HepG2 (cell line): Measurements from ENCODE around the gene ASAP2. TPM values are rescaled to one million over a fixed set of nuclear protein-coding genes. Genes with fewer than 3 reads are reported as not detected.
A peak's percentile ranks its signal among the peaks of the same experiment; 100 is the strongest.

Experiments
- ATAC-seq: fragments of 200-7000 bp; cut with Tn5 transposase; 3 replicates; pipeline ENCODE4 v1.9.1; 2020; ENCODE audit warnings: mild to moderate bottlenecking, moderate library complexity
- BruUV-seq: library from RNA; stranded (reverse); fragments of 400-500 nt; replicated peaks from 2 replicates; lab custom pipeline; 2021; lab: Mats Ljungman, UMichigan
- CTCF ChIA-PET: fragments of 300-600 bp; formaldehyde crosslinking; extraction: SDS; loops from one replicate; lab custom pipeline; 2021; ENCODE audit warnings: low total read pairs, inconsistent platforms, low intra/inter-chr PET ratio; lab: Yijun Ruan, JAX
- POLR2A ChIA-PET: fragments of 350-600 bp; sonication (Branson Sonifier 250); formaldehyde crosslinking; loops from one replicate; lab custom pipeline; 2020; ENCODE audit warnings: antibody characterized with exemption, inconsistent platforms; lab: Yijun Ruan, JAX
- DNase-seq: peaks from one replicate; pipeline ENCODE4 v3.0.0-alpha.2; 2015; ENCODE audit warnings: low spot score
- FAIRE-seq: peaks from 3 replicates; lab custom pipeline; 2011; peaks lifted over from hg19 to GRCh38; lab: Jason Lieb, UNC
- H2AFZ ChIP-seq: one replicate; pipeline ENCODE4 v1.6.1; 2011; ENCODE audit warnings: low read length, inconsistent platforms
- H3K27ac ChIP-seq: fragments of 300-600 bp; 3 replicates; pipeline ENCODE4 v1.8.0; 2011; ENCODE audit warnings: mixed run types, mild to moderate bottlenecking, mixed read lengths, low read length, inconsistent platforms; ENCODE audit not compliant: insufficient read depth; ENCODE audit errors: extremely low read length
- H3K27me3 ChIP-seq, 2 experiments: fragments of 200-600 bp in 1 of 2; 2 replicates in 1 of 2; 3 replicates in 1 of 2; pipeline versions ENCODE4 v1.6.0 to v1.8.0; 2011; ENCODE audit warnings: low read length in 2 of 2, mild to moderate bottlenecking in 2 of 2, moderate library complexity in 2 of 2, inconsistent platforms in 1 of 2; ENCODE audit not compliant: insufficient read depth in 2 of 2, control insufficient read depth in 1 of 2
- H3K36me3 ChIP-seq, 2 experiments: fragments of 200-600 bp in 1 of 2; replicated peaks in 1 of 2; 2 replicates in 1 of 2; 3 replicates in 1 of 2; pipeline versions ENCODE4 v1.5.1 to v1.8.0; 2011; ENCODE audit warnings: low read length in 2 of 2, inconsistent platforms in 1 of 2; ENCODE audit not compliant: insufficient read depth in 2 of 2, control insufficient read depth in 1 of 2
- H3K4me1 ChIP-seq: 2 replicates; pipeline ENCODE4 v1.5.1; 2012; ENCODE audit warnings: low read length, inconsistent platforms; ENCODE audit not compliant: insufficient read depth
- H3K4me2 ChIP-seq: 2 replicates; pipeline ENCODE4 v1.6.0; 2011; ENCODE audit warnings: low read depth, low read length, inconsistent platforms
- H3K4me3 ChIP-seq, 3 experiments: fragments of 200-600 bp in 1 of 3; sonication (generic), shearing (Covaris generic) in 1 of 3; replicated peaks in 1 of 3; 2 replicates each; pipeline ENCODE4 v1.5.1; 2011 to 2016; ENCODE audit warnings: low read length in 3 of 3, inconsistent platforms in 2 of 3, low read depth in 2 of 3, mild to moderate bottlenecking in 2 of 3, control low read depth in 1 of 3, mixed read lengths in 1 of 3; ENCODE audit not compliant: insufficient read depth in 1 of 3
- H3K79me2 ChIP-seq: one replicate; pipeline ENCODE4 v1.6.1; 2011; ENCODE audit warnings: low read length, inconsistent platforms; ENCODE audit not compliant: insufficient read depth
- H3K9ac ChIP-seq: 2 replicates; pipeline ENCODE4 v1.6.0; 2011; ENCODE audit warnings: mild to moderate bottlenecking, low read depth, low read length, inconsistent platforms; ENCODE audit not compliant: insufficient read depth
- H3K9me3 ChIP-seq: 2 replicates; pipeline ENCODE4 v1.5.1; 2012; ENCODE audit warnings: mild to moderate bottlenecking, low read length
- H4K20me1 ChIP-seq: 2 replicates; pipeline ENCODE4 v1.6.0; 2011; ENCODE audit warnings: inconsistent platforms, mild to moderate bottlenecking, low read length, moderate library complexity; ENCODE audit not compliant: insufficient read depth
- FOXA1 ChIP-seq, 2 experiments: fragments of 450-650 bp in 1 of 2; sonication (generic) in 1 of 2; formaldehyde crosslinking in 1 of 2; IDR thresholded peaks; 2 replicates each; pipeline versions ENCODE4 v1.4.0 to v1.6.1; 2016 to 2020; ENCODE audit warnings: missing genetic modification reagents in 1 of 2
- GTF2F1 ChIP-seq: fragments of 150-350 bp; IDR thresholded peaks from 2 replicates; pipeline ENCODE4 v1.6.1; 2014; ENCODE audit warnings: low read length
- WGBS: methylation state at CpG from one replicate; pipeline ENCODE4 v1.1.6; 2017; ENCODE audit warnings: low lambda C conversion rate; 5-methylcytosine and 5-hydroxymethylcytosine counted together
- in situ Hi-C: cut with HindIII; loops from 2 replicates; pipeline ENCODE4 v1.10.0; 2017; ENCODE audit warnings: low pct_unique_long_range_greater_than_20kb; ENCODE audit not compliant: extremely low pct_ligation_motif_present
- intact Hi-C: fragments of 100-400 bp; cut with micrococcal nuclease; formaldehyde crosslinking; loops from one replicate; pipeline ENCODE4 v1.10.0; 2022; ENCODE audit not compliant: unreplicated experiment
- polyA plus RNA-seq, 8 experiments: library from polyadenylated mRNA; depleted of rRNA in 3 of 8; stranded (reverse) in 7 of 8; unstranded in 1 of 8; fragments of >200 nt; fragmentation: Illumina TruSeq in 4 of 8; extraction: Trizol in 4 of 8; gene quantifications; 2 replicates each; pipeline versions ENCODE4 v1.2.1 to v1.2.3, GENCODE V29; 2011 to 2016; ENCODE audit warnings: low read depth in 4 of 8, missing spikeins in 1 of 8, mixed read lengths in 1 of 8; ENCODE audit not compliant: insufficient read depth in 1 of 8
- total RNA-seq, 5 experiments: library from RNA; depleted of rRNA; stranded (reverse); fragments of >200 nt; fragmentation: Illumina TruSeq; extraction: Trizol; gene quantifications; 2 replicates each; pipeline ENCODE4 v1.2.3, GENCODE V29; 2016; ENCODE audit warnings: low read depth in 1 of 5
- TF ChIP-seq, protein P1 (sequence below): sonication (generic); formaldehyde crosslinking; IDR thresholded peaks from 2 replicates; pipeline ENCODE4 v1.8.1; 2022; ENCODE audit warnings: low read depth, mild to moderate bottlenecking, missing genetic modification reagents

Gene ASAP2
- total and polyA plus RNA-seq, 2 of the 13 experiments (the other 11 are each of a cell fraction or from before 2014, with no cell fraction given) = 7.3 to 22.3 TPM

DNA sequence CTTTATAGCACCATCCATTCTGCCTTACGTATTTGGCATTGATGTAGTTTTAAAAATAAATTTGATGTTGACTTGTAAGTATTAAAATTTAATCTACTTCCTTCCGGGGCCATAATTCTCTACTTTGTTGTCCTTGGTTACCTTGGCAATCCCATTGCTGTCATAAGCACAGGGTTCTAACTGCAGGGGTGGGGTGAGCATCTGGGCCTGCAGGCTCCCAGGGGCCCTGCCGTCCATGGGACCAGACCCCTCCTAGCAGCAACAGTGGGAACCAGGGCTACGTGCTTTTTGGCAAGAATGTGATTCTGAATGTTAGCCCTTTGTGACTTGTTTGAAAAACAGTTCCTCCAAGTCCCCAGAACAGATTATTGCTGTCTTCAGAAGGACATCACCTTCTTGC is 4.9 kb downstream of the ASAP2 start:
- Histone ChIP-seq H3K27ac (no peak overlapping the region), H3K36me3 (no peaks in the 10 kb centered on the region), H2AFZ (no peak overlapping the region), H4K20me1 (peaks cover 13% of the 10 kb centered on the region), H3K4me1 (peaks cover 44% of the 10 kb centered on the region), H3K27me3 (no peaks in the 10 kb centered on the region; a peak in 1 of 5 replicates), H3K79me2 (peaks cover 53% of the 10 kb centered on the region), H3K9me3 (no peaks in the 10 kb centered on the region), H3K4me3 (no peak overlapping the region), H3K4me2 (no peak overlapping the region), H3K9ac (no peak overlapping the region)
- FAIRE-seq (no peak), DNase-seq (no peak), ATAC-seq (no peak)
- intact Hi-C loops = no loop called here
- TF ChIP-seq, protein P1, sequence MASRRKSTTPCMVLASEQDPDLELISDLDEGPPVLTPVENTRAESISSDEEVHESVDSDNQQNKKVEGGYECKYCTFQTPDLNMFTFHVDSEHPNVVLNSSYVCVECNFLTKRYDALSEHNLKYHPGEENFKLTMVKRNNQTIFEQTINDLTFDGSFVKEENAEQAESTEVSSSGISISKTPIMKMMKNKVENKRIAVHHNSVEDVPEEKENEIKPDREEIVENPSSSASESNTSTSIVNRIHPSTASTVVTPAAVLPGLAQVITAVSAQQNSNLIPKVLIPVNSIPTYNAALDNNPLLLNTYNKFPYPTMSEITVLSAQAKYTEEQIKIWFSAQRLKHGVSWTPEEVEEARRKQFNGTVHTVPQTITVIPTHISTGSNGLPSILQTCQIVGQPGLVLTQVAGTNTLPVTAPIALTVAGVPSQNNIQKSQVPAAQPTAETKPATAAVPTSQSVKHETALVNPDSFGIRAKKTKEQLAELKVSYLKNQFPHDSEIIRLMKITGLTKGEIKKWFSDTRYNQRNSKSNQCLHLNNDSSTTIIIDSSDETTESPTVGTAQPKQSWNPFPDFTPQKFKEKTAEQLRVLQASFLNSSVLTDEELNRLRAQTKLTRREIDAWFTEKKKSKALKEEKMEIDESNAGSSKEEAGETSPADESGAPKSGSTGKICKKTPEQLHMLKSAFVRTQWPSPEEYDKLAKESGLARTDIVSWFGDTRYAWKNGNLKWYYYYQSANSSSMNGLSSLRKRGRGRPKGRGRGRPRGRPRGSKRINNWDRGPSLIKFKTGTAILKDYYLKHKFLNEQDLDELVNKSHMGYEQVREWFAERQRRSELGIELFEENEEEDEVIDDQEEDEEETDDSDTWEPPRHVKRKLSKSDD (CRISPR knock-in tag) = no peak
- no TSS peak for BruUV-seq
- ChIA-PET POLR2A (no interaction called here), CTCF (no interaction called here)
- 90% methylated on average over 4 of the region's 4 CpGs for WGBS
- in situ Hi-C loops = no loop called here

DNA sequence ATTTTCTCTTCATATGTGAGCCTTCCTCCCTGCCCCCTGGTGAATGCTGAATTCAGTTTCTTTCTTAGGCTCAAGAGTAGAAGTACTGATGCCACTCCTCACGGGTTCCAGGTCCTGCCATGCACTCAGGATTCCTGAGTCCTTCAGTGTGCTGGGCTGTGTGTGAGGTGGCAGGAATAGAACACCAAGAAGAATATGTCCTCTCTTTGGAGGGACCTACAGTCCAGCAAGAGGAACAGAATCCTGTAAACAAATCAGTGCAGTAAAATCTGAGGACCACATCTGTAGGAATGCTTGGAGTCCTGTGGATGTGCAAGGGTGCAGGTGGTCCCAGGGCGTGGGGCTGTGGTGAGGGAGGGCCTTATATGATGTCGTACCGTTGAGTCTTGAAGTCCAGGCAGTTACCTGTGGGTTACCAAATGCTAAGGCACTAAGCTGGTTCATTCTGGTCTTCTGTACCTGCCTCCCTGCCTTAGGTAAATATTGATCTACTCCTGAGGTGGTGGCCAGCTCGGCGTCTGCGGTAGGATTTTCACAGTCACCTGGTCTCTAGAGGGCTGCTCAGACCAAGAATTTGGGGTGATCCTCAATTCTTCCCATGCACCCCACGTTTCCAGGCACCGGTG is 5.5 kb downstream of the ASAP2 start:
- Histone ChIP-seq H2AFZ (no peak overlapping the region), H3K27ac (no peak overlapping the region), H3K27me3 (no peaks in the 10 kb centered on the region; a peak in 1 of 5 replicates), H3K79me2 (peaks cover 53% of the 10 kb centered on the region), H3K4me2 (no peak overlapping the region), H3K4me3 (no peak overlapping the region), H4K20me1 (peaks cover 13% of the 10 kb centered on the region), H3K4me1 (peaks cover 44% of the 10 kb centered on the region), H3K9ac (no peak overlapping the region), H3K36me3 (peaks cover 0 to 3% of the 10 kb centered on the region in 2 experiments; a peak in 3 of 5 replicates), H3K9me3 (no peaks in the 10 kb centered on the region)
- no peak for ATAC-seq
- intact Hi-C loops (no loop called here), in situ Hi-C loops (no loop called here)
- TF ChIP-seq FOXA1 (IDR thresholded peaks at IDR 0.05) = no peak
- TF ChIP-seq FOXA1 (CRISPR knock-in tag; IDR thresholded peaks at IDR 0.05) = peak; percentile 60
- no peak for TF ChIP-seq GTF2F1
- no TSS peak for BruUV-seq
- no peak for FAIRE-seq
- DNase-seq = no peak
- ChIA-PET CTCF (no interaction called here), POLR2A (interaction anchor here (2.9 kb wide), 1 partner anchor 22 kb away, joined by 13 read pairs; no protein-coding TSS in a partner anchor)
- 66% methylated on average over 9 of the region's 9 CpGs for WGBS
